Suppressor macrophage treated with lipopolysaccharide for 1 hour (primary cell): ENCODE measurements around the gene COQ3.
"Not testable (repeated sequence)": the region's sequence is repeated elsewhere in the genome, so short reads cannot be mapped to it uniquely, and the experiment has no call there.

ENCODE experiments used
- DNase-seq, 3 donors: peaks; one replicate each; pipeline ENCODE4 v3.0.0-alpha.2; 2020 to 2022

The COQ3 gene

DNA sequence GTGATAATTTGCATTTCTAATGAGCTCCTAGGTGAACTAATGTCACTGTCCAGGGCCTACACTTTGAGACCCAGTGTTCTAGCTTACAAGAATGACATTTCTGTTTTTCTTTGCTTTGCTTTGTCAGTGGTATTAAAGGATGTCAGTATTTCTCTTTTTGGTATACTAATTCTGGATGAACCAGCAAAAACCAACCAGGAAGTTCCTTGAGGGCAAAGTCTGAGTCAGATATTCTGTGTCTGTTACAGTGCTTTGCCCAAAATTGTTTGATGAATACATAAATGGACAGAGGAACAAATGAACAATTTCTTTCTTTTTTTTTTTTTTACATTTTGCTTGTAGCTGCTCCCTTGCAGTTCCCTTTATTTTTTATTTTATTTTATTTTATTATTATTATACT, 15.4 kb downstream of the COQ3 start:
- DNase-seq, result peak in 2 of 3 donors; percentile 7 to 44

DNA sequence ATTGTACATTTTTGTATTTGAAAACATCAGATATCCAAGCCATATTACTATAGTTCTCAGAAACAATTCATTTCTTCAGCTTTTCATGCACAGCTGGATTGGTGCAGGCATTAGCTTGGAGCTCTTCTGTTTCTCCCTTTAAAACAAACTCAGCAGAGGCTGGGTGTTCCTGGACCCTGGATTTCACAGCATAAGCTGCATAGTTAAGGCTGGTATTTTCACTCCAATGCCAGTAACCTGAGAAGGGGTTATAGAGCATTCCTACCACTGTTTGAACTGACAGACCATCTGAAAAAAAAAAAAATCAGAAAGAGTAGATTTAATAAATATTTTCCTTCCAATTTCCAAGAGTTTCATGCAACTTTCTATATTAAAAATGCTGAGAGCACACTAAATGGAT, 24.5 kb downstream of the COQ3 start:
- no peak for DNase-seq

DNA sequence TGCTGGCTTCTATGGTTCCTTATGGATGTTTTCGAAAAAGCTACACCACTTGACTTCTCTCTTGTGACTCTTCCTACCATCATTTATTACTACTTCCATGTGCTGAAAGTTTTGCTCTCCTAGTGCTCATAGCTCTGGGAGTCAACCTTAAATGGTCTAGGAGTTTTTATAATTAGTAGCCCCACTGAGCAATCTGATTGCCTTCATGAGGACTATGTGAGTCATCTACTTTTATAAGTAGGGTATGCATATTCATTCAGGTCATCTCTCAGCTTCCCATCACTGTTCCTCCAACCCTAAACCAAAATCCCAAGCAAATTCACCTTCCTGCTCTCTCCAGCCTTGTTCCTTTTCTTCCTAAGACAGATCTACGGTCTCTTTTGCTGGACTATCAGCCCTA, 27.1 kb downstream of the COQ3 start:
- no peak for DNase-seq

DNA sequence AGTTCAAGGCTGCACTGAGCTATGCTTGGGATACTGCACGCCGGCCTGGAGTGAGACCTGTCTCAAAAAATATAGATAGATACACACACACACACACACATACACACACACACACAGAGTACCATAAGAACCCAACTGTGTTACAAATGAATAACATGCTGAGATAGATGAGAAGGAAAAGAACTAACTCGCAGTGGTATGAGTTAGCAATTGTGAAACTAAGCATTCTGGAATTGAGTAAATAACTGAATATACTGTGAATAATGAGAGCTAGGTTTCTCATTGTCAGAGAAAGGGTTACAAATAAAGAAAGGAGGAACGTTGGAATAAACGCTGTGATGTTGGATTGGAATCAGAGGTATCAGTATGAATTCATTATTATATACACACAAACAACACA, 30.0 kb downstream of the COQ3 start:
- no peak for DNase-seq

DNA sequence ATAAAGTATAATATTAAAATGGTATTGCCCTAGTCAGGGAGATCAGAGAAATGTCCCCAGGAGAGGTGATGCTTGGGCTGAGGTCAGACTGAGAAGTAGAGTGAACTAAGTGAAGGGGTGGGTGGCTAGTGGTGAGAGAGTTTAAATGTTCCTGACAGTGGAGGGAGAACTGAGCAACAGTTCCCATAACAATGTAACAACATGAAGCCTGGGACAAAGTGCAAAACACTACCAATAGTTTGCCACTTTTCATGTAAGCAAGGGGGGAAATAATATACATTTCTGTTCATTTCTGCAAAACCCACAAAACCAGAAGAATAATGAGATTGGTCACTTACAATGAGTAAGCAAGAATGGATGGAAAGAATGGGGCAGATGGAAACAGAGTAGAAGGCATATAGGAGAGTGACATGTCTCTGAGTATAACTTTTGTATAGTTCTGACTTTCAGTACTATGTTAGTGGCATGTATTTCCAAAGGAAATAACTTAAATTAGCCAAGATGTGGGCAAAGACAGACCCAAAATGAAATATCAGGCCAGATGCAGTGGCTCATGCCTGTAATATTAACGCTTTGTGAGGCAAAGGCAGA, 31.2 kb downstream of the COQ3 start:
- no peak for DNase-seq

DNA sequence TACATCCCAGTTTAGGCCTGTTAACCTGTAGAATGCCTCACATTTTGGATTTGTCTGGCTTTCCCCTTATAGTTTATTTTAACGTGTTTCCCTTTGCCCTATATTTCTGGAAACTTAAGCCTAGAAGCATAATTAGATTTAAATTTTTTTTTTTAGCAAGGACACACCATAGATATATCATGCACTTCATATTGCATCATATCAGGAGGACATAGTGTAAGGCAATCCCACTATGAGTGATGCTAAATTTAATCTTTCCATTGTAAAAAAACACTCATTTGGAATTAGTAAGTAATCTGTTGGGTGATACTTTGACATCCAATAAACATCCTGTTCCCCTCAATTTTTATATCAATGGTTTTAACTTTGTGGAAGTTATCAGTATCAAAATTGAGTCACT, 34.2 kb downstream of the COQ3 start:
- no peak for DNase-seq

DNA sequence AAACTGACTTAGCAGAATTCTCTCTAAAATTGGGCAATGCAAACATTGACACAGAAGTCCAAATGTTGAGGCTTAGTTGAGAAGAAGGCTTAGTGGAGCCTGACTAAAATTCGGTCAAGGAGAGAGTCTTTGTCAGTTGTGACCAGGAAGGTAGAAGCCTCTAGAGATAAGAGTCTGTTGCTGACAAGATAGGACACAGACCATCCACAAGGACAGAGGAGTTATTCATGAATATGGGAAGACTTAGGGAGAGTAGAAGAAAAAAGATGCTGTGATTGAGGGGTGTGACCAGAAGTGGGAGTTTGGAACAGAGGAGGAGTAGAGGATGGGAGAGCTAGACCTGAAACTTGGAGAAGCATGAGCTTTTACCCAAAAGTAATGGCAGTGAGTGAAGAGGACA, 37.4 kb downstream of the COQ3 start:
- no peak for DNase-seq

DNA sequence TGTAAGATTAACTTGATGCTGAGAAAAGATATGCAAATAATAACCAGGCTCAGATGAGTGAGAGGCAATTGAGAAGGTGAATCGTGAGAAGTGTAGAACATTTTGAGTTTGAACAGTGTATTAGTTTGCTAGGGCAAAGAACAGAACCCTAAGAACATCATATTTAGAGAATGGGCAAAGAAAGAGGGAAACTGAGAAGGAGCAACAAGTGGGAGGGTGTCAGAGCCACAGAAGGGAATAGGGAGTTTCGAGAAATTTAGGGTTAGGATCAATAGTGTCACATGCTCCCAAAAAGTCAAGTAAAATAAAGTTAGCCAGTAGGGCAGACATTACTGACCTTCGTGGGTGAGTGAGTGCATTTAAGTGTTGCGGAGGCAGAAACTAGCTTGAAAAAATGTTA, 39.0 kb downstream of the COQ3 start:
- DNase-seq, result no peak

DNA sequence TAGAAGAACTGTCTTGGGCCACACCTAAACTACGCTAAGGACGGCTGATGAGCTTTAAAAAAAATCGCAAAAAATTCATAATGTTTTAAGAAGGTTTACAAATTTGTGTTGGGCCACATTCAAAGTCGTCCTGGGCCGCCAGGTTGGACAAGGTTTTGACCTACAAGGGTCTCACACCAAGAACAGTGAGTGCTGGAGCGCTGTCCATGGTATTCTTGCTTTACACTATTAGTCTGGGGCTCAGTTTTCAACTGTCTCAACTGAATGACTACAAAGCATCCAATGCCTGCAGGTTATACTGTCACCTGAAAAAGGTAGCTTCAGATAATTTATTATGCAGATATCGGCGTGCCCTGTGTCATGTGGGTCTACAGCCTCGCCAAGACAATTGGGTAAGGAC, 40.9 kb downstream of the COQ3 start:
- no peak for DNase-seq

DNA sequence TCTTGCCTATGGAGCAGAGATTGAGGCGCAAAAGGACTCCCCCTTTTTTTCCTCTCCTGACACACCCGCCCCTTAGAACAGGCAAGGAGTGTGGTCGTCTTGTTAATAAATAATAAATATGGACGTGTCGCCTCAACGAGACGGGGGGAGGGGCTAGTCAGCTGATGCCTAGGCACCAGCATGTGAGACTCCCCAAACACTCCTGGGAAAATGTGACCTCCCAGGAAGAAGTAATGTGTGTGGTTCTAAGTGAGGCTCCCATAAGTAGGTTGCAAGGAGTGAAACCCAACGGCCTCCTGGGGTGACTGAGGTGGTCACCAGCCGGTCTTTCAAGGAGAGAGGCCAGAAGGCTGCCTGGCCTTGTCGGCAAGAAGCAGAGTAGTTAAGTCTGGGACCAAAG, 43.4 kb downstream of the COQ3 start:
- no peak for DNase-seq

DNA sequence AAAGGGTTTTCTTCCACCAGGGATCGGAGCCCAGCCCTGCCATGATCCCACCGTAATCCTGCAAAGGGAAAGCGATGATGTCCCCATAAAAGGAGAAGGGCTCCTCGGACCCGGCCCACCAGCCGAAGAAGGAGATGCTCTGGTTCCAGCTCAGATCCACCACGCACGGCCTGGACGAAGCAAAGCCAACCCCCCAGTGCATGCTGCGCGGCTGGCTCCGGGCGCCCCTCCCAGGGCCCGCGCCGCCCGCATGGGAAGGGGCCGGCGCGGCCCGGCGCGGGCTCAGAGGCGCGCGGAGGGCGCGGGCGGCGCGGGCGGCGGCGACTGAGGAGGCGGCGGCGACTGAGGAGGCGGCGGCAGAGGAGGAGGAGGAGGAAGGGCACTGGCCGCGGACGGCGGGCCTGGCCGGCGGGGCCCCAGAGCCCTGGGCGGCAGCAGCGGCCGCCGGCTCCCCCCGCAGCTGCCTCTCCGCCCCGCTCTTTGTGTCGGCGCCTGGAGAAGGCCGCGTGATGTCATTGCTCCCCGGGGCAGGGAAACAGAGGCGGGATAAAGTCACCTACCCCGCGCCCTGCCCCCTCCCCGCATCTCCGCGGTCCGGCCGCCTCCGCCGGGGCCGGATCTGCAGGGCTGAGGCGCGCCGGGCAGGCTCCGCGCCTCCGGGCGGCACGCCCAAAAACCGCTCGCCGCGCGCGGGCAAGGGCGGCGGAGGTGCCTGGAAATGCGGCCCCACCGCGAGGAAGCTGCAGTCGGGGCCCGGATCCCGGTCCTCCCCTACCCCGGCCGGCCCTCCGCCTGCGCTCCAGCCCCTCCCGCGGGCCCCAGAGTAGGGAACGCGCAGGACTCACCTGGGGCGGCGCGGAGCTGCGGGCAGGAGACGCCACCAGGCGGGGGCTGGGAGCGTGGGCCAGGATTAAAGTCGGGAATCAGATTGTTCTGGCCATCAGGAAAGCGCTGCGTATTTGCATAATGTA, 44.5 kb downstream of the COQ3 start, which contains the start of gene FAXC:
FAXC (minus strand) TSS at position 504 of the 971 bp plus-strand sequence; CDS start at position 202, 302 bp downstream.
- DNase-seq, result peak in 2 of 3 donors; percentile 7 to 35

DNA sequence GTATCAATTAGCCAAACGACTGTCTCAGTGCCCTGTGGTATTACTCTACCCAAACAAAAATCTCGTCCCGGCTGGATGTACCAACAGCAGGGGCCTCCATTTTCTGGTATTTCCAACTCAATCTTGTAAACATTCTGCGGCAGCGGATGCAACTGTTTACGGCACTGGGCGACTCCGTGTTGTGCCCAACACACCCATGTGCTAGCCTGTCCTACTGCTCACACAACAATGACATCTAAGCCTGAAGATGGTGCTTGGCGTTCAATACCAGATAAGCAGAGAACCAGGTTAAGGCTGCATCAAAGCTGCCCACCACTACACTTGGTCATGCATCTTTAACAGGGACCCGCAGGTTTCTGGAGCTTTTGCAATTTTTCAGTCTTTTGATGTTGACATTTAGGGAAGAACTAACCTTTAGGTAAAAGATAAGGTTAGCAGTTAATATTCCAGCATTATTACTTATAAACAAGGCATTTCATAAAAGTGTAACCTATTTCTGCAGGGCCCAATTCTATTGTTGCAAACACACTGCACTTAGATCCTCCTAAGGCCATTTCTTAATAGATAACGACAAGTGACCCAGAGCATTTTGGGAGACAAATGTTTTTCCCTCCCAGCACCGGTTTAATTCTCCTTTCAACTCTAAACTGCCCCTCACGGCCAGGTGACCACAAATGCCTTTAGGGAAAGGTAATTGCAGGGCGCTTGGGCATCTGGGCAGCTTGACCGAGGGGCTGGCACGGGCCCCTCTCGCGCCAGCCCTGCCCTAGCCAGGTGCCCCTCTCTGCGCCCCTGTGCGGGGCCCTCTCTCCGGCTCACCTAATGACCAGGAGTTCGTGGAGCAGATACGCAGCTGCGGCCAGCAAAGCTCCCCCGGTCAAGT, 45.5 kb downstream of the COQ3 start:
- no peak for DNase-seq

DNA sequence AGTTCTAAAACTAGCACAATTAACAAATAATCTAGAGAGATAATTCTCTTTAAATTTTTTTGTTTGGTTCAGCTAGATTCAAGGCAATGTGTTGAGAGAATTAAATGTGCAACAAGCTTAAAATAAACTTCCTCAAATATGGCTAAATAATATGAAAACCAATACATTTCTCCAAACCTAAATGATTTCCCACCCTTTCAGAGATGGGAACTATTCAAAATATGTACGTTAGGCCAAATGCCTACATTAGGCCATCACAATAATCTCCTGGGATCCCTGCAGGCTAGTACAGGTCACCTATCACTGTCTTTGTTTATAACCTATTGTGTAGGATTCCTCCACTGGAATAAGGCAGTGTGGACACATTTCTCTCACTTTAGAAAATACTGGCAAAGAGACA, 46.2 kb downstream of the COQ3 start:
- no peak for DNase-seq

DNA sequence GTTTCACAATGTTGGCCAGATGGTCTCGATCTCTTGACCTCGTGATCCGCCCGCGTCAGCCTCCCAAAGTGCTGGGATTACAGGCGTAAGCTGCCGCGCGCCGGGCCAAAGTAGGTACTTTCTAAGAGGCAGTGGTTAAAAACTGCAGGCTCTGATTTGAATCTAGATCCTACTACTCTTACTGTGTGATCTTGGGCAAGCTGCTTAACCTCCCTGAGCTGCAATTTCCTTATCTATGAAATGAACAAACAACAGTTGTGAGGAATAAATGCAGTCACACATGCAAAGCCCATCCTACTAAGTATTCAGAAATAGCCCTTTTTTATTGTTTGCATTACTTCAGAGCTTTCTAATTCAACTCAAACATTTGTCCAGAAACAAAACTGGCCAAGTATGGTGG, 47.4 kb downstream of the COQ3 start:
- no peak for DNase-seq

DNA sequence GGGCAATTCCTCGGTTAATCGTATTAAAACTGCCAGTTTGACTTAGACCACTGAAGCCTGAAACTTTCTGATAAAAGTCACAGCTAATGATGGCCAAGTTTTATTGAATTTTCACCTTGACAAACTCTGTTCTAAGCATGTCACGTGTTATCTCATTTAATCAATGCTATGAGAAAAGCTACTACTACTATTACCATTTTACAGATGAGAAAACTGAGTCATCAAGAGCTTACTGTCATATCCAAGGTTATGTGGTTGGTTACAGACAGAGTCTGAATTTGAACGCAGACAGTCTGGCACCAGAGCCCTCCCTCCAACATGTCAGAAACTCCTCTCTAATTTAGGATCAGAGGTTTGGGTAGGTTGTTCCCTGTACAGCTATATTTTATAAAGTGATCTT, 48.8 kb downstream of the COQ3 start:
- no peak for DNase-seq

DNA sequence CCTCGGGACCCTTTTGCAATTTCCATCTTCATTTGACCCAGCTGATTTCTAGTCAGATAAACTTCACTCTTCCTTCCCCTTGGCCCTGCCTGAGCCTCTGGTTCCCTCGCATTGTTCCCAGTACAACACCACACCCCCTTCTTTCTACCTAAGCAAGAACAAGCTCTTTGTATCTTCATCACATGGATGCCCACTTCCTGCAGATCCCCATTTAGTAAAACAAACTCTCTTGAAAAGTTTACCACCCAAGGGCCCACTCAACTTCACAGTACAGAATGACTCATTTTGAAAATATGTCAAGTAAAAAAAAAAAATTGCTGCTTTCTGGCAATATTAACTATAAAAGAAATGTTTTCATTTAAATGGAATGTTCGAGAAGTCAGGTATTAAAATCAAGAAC, 49.7 kb downstream of the COQ3 start:
- no peak for DNase-seq

DNA sequence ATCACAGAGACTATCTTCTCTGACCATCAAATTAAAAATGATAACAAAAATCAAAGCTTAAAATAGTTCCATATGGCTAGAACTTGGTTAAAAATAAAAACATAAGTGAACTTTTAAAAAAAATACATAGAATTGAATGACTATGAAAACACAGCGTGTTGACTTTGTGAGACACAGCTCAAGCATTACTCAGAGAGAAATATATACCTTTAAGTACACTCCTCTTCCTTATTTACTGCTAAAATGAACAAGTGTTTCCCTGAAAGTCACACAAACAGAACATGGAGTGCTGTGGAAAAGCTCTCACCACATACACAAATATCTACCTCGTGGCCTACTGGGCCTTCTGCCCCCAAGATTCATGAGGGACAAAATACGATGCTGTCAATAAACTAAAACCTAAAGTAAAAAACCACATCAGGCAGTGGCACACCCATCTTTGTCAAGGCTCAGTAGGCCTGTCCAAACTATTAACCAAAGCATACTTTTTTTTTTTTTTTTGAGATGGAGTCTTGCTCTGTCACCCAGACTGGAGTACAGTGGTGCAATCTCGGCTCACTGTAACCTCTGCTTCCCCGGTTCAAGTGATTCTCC, 52.0 kb downstream of the COQ3 start:
- DNase-seq, result no peak

DNA sequence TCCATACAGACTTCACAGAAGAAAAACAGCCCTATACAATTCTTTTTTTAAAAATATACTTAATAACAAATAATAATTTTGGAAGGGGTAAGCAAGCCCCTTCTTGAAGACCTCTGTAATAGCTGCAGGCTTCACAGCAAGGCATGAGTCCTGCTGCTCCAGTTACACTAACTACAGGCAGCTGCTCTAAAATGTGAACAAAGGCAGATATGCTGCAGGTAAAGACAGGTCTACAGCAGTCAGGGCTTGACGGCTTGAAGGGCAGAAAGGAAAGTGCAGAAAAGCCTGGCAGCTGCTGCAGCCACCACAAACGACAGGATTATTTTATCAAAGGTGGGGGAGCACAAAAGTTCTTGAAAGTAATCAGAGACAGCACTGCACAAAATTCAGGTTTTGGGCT, 55.8 kb downstream of the COQ3 start:
- DNase-seq, result no peak

DNA sequence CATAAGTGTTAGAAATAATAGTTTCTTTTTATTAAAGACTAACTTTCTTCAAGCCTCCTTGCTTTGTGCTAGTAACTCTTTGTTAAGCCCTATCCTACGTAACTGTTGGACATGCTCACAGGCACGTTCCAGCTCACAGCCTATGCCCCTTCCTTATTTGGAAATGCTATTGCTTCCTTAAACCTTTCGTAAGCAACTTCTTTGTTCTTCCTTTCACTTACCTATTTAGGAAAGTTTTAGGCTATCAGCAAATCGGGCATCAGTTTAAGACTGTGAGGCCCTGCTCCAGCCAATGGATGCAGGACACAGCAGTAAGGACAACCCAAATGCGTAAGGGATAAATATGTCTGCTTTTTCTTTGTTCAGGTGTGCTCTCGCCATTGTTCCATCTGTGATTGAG, 58.7 kb downstream of the COQ3 start:
- not testable (repeated sequence) for DNase-seq

DNA sequence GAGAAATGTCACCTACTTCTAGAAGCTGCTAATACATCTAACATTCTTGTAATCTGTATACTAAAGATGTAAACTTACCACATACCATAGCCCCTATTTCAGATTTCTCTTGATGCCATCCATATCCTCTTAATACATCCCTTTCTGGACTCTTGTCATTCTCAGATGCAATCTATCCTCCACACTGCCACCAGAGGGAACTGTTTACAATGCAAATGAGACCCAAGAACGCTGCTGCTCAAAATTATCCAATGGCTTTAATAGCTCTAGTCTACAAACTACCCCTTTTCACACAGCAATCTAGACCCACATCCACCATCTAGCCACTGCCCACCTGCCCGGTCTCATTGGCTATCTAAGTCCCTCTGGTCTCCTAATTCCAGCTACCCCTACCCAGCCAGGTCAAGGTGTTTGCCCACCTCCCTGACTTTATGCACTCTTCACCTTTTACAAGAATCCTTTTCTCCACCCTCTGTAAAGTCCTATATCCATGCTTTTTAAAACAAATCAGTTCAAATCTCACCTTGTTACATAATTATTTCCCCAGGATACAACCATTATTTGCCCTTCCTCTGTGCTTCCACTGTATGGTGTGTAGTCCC, 59.4 kb downstream of the COQ3 start:
- DNase-seq, result peak; percentile 52 to 57 (median 57)

DNA sequence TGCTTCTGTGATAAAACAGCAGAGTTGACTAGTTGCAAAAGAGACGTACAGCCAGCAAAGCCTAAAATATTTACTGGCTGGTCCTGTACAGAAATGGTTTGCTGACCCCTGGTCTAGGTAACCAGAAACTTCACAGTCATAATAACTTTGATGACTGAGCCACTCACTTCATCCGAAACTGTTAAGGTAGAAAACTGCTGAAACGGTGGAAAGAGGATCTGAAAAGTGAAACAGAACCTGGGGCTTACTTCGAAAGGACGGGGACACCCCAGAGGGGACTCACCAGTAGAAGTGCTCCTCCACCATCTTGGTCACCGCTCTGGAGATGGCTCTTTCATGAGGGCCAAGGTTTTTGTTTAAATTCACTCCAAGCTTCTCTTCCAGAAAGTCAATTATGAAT, 60.9 kb downstream of the COQ3 start:
- DNase-seq, result no peak

DNA sequence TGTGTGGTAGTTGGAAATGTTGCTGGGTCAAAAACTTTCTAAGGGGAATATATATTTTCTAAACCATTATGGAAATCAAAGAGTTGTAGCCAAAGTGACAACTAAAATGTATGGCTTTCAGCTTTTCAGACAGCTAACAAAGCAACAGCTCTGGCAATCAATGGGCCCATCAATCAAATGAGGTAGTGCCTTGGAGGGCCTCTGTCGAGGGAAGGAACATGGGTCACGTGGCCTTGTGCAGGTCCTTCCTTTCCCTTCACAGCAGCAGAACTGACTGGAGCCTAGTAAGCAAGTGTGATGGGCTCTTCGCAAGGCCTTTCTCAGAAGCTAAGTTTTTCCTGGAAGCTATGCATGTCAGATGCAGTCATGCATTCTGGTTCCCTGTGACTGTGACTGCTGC, 62.5 kb downstream of the COQ3 start:
- DNase-seq, result no peak

DNA sequence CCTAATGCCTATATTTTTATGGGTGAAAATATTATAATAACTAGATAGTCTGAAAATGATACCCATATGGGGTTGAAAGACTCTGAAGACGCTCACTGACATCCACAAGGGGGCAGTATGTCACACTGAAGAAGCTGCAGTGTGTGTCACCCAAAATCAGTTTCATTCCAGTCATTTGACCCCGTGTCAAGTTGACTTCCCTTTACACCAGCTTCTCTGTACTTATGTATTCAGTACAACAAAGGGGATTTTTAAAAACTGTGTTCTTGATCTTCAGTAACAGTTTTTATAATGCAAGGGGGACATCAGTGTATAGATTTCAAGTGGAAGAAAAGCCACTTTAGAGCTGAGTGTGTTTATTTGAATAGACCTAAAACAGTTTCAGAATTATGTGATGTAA, 63.8 kb downstream of the COQ3 start:
- peak; percentile 90 to 94 (median 91) for DNase-seq
